Large intestine (tissue), 3 donors: ENCODE data around the gene PPIP5K1. TPM values are rescaled to one million over a fixed set of nuclear protein-coding genes. Genes with fewer than 3 reads are reported as not detected.

Source experiments
- DNase-seq, 2 donors: peaks; one replicate each; pipeline versions ENCODE4 v3.0.0 to v3.0.0-alpha.2; 2013
- H3K27ac ChIP-seq: one replicate; pipeline ENCODE4 v1.5.1; 2013; ENCODE audit warnings: low read length
- H3K27me3 ChIP-seq: 2 replicates; pipeline ENCODE4 v1.6.1; 2013; ENCODE audit warnings: low read length; ENCODE audit not compliant: control insufficient read depth, insufficient read depth
- H3K36me3 ChIP-seq: 2 replicates; pipeline ENCODE4 v1.6.1; 2013; ENCODE audit warnings: low read length; ENCODE audit not compliant: control insufficient read depth, insufficient read depth
- H3K4me1 ChIP-seq: one replicate; pipeline ENCODE4 v1.6.1; 2013; ENCODE audit warnings: low read length; ENCODE audit not compliant: control insufficient read depth, insufficient read depth
- H3K4me3 ChIP-seq: one replicate; pipeline ENCODE4 v1.5.1; 2013; ENCODE audit warnings: low read length
- H3K9me3 ChIP-seq: one replicate; pipeline ENCODE4 v1.6.1; 2013; ENCODE audit warnings: mild to moderate bottlenecking, low read depth, low read length, moderate library complexity; ENCODE audit not compliant: control insufficient read depth
- WGBS: methylation state at CpG from one replicate; pipeline ENCODE4 v1.1.5; 2013; ENCODE audit warnings: low lambda C conversion rate; ENCODE audit not compliant: insufficient coverage; 5-methylcytosine and 5-hydroxymethylcytosine counted together
- polyA plus RNA-seq: library from polyadenylated mRNA; unstranded; fragments of 120-200 nt; gene quantifications from one replicate; pipeline ENCODE4 v1.2.1, GENCODE V29; 2013

The PPIP5K1 gene
- polyA plus RNA-seq, 1 donor = 159 TPM

DNA sequence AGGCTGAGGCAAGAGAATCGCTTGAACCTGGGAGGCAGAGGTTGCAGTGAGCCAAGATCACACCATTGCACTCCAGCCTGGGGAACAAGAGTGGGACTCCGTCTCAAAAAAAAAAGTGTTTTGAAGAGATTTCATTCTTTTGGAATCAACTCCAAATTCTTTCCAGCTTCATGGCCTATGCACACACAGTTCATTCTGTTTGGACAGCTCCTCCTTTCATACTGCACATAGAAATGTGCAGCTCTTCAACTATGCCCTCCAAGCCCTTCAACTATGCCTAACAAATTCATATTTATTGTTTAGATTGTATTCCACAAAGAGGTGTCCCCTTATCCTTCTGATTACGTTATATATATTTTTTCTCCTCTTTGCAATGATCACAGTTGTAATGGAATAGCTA, 101.2 kb downstream of the PPIP5K1 start:
- no peak overlapping the region for H3K27ac ChIP-seq
- no peak overlapping the region for H3K4me3 ChIP-seq
- no peak for DNase-seq
- H3K36me3 ChIP-seq = peaks cover 30% of the 10 kb centered on the region
- peaks cover 8% of the 10 kb centered on the region for H3K4me1 ChIP-seq
- 100% methylated on average over 1 of the region's 3 CpGs for WGBS
- no peaks in the 10 kb centered on the region for H3K27me3 ChIP-seq
- H3K9me3 ChIP-seq = no peaks in the 10 kb centered on the region

DNA sequence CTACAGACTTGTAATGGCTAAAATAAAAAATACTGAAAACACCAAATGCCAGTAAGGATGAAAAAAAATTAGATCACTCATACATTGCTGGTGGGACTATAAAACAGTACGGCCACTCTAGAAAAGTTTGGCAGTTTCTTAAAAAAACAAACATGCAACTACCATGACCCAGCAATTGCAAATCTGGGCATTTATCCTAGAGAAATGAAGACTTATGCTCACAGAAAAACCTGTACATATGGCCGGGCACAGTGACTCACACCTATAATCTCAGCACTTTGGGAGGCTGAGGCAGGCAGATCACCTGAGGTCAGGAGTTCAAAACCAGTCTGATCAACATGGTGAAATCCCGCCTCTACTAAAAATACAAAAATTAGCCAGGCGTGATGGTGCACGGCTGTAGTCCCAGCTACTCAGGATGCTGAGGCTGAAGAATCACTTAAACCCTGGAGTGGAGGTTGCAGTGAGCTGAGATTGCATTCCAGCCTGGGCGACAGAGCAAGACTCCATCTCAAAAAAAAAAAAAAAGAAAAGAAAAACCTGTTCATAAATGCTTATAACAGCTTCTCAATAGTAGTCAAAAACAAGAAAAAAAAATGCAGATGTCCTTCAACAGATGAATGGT, 102.6 kb downstream of the PPIP5K1 start:
- H3K27me3 ChIP-seq = no peaks in the 10 kb centered on the region
- no peaks in the 10 kb centered on the region for H3K9me3 ChIP-seq
- no peak for DNase-seq
- no peak overlapping the region for H3K27ac ChIP-seq
- no peak overlapping the region for H3K4me3 ChIP-seq
- WGBS = no CpG with 5 or more reads among the region's 6 CpGs
- peaks cover 3% of the 10 kb centered on the region for H3K4me1 ChIP-seq
- peaks cover 30% of the 10 kb centered on the region for H3K36me3 ChIP-seq

DNA sequence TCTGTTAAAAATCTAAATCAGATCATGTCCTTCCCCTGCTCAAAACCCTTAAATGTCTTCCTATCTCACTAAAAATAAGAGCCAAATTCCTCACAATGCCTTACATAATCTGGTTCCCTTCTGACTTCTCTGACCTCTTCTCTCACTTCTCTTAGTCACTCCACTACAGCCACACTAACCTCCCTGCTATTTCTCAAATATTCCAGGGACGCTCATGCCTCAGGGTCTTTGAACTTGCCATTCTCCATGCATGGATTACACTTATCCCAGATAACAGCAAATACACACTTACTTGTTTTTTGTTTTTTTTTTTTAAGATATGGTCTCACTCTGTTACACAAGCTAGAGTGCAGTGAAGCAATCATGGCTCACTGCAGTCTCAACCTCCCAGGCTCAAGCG, 105.6 kb downstream of the PPIP5K1 start:
- Histone ChIP-seq H3K27me3 (no peaks in the 10 kb centered on the region), H3K4me1 (no peaks in the 10 kb centered on the region), H3K9me3 (no peaks in the 10 kb centered on the region), H3K36me3 (peaks cover 35% of the 10 kb centered on the region), H3K27ac (no peak overlapping the region), H3K4me3 (no peak overlapping the region)
- no peak for DNase-seq
- no CpG with 5 or more reads among the region's 2 CpGs for WGBS

Other genes with a start within 250 kb of the PPIP5K1 start
- 25.3 TPM for gene ZSCAN29, start 219.2 kb downstream of the PPIP5K1 start, polyA plus RNA-seq
- 16.4 TPM for gene TUBGCP4, start 219.1 kb downstream of the PPIP5K1 start, polyA plus RNA-seq
- gene TP53BP1, start 97.1 kb downstream of the PPIP5K1 start, polyA plus RNA-seq = 35.6 TPM
- 5.4 TPM for gene MAP1A, start 72.6 kb downstream of the PPIP5K1 start, polyA plus RNA-seq
- 15.3 TPM for gene CKMT1B, start 3.8 kb upstream of the PPIP5K1 start, polyA plus RNA-seq
- 10.9 TPM for gene STRC, start 28.6 kb upstream of the PPIP5K1 start, polyA plus RNA-seq
- gene CATSPER2, start 58.6 kb upstream of the PPIP5K1 start, polyA plus RNA-seq = 55.3 TPM
- 13.0 TPM for gene CKMT1A, start 103.7 kb upstream of the PPIP5K1 start, polyA plus RNA-seq
- gene PDIA3, start 156.2 kb upstream of the PPIP5K1 start, polyA plus RNA-seq = 546 TPM
- gene ELL3, start 186.8 kb upstream of the PPIP5K1 start, polyA plus RNA-seq = 38.9 TPM
- gene SERF2, start 202.1 kb upstream of the PPIP5K1 start, polyA plus RNA-seq = 720 TPM
- 0.42 TPM for gene SERINC4, start 210.0 kb upstream of the PPIP5K1 start, polyA plus RNA-seq
- gene HYPK, start 210.4 kb upstream of the PPIP5K1 start, polyA plus RNA-seq = 6.0 TPM
- gene MFAP1, start 234.5 kb upstream of the PPIP5K1 start, polyA plus RNA-seq = 37.1 TPM
- 4.9 TPM for gene WDR76, start 236.8 kb upstream of the PPIP5K1 start, polyA plus RNA-seq